Mesothelial cell of epicardium (in vitro differentiated cells): Measurements from ENCODE around the gene UBE2E1. TPM values are rescaled to one million over a fixed set of nuclear protein-coding genes. Genes with fewer than 3 reads are reported as not detected.
"Not testable (repeated sequence)": the region's sequence is repeated elsewhere in the genome, so short reads cannot be mapped to it uniquely, and the experiment has no call there.

Experiments
- DNase-seq, 2 experiments: peaks; one replicate each; pipeline ENCODE4 v3.0.0; 2021; ENCODE audit warnings: low spot score in 2 of 2; ENCODE audit not compliant: unreplicated experiment in 2 of 2
- H3K27ac Mint-ChIP-seq: 2 replicates; pipeline ENCODE4 v1.8.0; 2021; ENCODE audit warnings: mixed read lengths
- H3K27me3 Mint-ChIP-seq: 2 replicates; pipeline ENCODE4 v1.8.0; 2021; ENCODE audit warnings: low read depth, mixed read lengths
- H3K36me3 Mint-ChIP-seq: 2 replicates; pipeline ENCODE4 v1.8.0; 2021; ENCODE audit warnings: mixed read lengths
- H3K4me1 Mint-ChIP-seq: 2 replicates; pipeline ENCODE4 v1.8.0; 2021; ENCODE audit warnings: mixed read lengths
- H3K4me3 Mint-ChIP-seq: 2 replicates; pipeline ENCODE4 v1.8.0; 2021; ENCODE audit warnings: mild to moderate bottlenecking, moderate library complexity, mixed read lengths
- H3K9me3 Mint-ChIP-seq: 2 replicates; pipeline ENCODE4 v1.8.0; 2021; ENCODE audit warnings: mixed read lengths
- total RNA-seq: library from RNA; stranded (reverse); gene quantifications from 3 replicates; pipeline ENCODE4 v1.2.1, GENCODE V29; 2021
- TF ChIP-seq, protein P1 (sequence below): fragments of 200-600 bp; sonication (generic); IDR thresholded peaks from one replicate; pipeline ENCODE4 v1.5.0; 2021; ENCODE audit warnings: antibody characterized with exemption; ENCODE audit not compliant: unreplicated experiment

The UBE2E1 gene
- total RNA-seq, 1 donor from 2014 or later = 89.9 TPM

DNA sequence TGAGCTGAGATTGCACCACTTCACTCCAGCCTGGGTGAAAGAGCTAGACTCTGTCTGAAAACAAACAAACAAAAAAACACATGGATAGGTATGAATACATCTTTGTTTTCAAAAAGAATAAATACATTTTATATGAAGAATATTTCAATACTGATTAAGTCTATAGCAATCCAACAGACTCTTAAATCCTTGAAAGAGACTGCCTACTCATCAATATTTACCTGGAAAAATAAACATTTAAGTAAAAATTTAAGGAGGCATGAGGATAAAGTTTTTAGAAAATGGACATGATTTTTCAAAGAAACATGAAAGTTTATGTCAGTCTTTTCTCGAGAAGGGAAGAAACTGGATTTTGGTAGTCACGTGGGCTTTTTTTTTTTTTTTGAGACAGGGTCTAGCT lies 105.6 kb downstream of the UBE2E1 start:
- Mint-ChIP-seq H3K27ac (no peak overlapping the region), H3K4me1 (peaks cover 28% of the 10 kb centered on the region), H3K9me3 (no peaks in the 10 kb centered on the region), H3K27me3 (no peaks in the 10 kb centered on the region), H3K4me3 (no peak overlapping the region), H3K36me3 (peaks cover 10% of the 10 kb centered on the region)
- TF ChIP-seq, protein P1, sequence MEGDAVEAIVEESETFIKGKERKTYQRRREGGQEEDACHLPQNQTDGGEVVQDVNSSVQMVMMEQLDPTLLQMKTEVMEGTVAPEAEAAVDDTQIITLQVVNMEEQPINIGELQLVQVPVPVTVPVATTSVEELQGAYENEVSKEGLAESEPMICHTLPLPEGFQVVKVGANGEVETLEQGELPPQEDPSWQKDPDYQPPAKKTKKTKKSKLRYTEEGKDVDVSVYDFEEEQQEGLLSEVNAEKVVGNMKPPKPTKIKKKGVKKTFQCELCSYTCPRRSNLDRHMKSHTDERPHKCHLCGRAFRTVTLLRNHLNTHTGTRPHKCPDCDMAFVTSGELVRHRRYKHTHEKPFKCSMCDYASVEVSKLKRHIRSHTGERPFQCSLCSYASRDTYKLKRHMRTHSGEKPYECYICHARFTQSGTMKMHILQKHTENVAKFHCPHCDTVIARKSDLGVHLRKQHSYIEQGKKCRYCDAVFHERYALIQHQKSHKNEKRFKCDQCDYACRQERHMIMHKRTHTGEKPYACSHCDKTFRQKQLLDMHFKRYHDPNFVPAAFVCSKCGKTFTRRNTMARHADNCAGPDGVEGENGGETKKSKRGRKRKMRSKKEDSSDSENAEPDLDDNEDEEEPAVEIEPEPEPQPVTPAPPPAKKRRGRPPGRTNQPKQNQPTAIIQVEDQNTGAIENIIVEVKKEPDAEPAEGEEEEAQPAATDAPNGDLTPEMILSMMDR = no peak
- DNase-seq = no peak

DNA sequence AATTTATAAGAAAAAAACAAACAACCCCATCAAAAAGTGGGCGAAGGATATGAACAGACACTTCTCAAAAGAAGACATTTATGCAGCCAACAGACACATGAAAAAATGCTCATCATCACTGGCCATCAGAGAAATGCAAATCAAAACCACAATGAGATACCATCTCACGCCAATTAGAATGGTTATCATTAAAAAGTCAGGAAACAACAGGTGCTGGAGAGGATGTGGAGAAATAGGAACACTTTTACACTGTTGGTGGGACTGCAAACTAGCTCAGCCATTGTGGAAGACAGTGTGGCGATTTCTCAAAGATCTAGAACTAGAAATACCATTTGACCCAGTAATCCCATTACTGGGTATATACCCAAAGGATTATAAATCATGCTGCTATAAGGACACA lies 106.6 kb downstream of the UBE2E1 start:
- H3K4me1 Mint-ChIP-seq = peaks cover 28% of the 10 kb centered on the region
- not testable (repeated sequence) for H3K36me3 Mint-ChIP-seq, H3K27me3 Mint-ChIP-seq, H3K4me3 Mint-ChIP-seq, DNase-seq, H3K9me3 Mint-ChIP-seq, H3K27ac Mint-ChIP-seq

DNA sequence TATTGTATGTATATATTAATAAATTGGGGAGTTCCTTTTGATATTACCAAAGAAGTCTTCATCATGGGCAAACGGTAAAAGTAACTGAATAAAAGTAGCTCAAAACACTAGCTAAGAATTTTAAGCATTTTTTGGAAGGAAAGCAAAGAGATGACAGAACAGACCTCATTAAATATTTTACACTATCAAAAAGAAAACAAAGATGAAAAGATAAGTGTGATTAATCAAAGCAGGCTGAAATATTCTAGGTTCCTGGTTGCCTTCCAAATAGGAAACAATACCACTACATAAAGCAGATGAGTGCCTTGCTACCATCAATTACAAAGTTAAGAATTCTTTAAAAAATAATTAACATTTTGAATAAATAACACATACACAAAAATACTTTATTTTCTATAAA lies 107.4 kb downstream of the UBE2E1 start:
- H3K27ac Mint-ChIP-seq = no peak overlapping the region
- H3K9me3 Mint-ChIP-seq = no peaks in the 10 kb centered on the region
- H3K27me3 Mint-ChIP-seq = no peaks in the 10 kb centered on the region
- TF ChIP-seq, protein P1 = no peak
- H3K4me3 Mint-ChIP-seq = no peak overlapping the region
- H3K4me1 Mint-ChIP-seq = peaks cover 34% of the 10 kb centered on the region
- DNase-seq = no peak
- peaks cover 15% of the 10 kb centered on the region for H3K36me3 Mint-ChIP-seq

DNA sequence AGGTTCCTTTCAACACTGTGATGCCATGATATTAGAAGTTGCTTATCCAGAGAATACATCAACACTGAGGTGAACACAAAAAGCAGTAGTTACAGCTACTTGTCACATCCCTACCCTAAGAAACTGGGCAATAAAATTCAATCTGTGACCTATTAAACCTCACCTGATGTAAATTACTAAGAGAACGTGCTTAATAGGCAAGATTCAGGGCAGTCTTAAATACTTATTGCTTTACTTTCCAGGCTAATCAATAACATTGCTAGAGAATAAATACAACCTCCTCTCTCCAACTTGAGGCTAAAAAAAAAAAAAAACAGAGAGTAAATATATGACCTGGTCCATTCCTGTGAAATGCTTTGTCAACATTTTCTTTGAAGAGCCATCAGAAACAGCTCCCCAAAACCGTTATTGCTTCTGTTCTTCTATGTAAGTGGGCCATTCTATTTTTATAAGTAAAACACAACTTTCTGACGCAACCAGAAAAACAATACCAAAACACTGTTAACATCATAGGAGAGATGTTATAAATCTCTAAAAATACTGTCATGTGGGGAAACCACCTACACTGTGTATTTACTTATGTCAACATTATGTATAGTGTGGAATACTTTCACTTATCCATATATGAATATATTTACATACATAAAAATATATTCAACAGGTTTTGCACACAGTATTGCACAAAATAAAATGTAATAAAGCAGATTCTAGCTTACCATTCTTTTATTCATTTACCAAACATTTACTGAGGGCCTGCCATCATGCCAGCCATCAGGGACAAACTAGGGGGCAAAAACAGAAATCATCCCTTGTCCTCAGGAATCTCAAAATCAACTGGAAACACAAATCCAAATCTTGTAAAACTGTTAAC lies 108.4 kb downstream of the UBE2E1 start:
- Mint-ChIP-seq H3K4me3 (no peak overlapping the region), H3K27me3 (no peaks in the 10 kb centered on the region), H3K4me1 (peaks cover 43% of the 10 kb centered on the region), H3K36me3 (peaks cover 18% of the 10 kb centered on the region), H3K27ac (no peak overlapping the region), H3K9me3 (no peaks in the 10 kb centered on the region)
- no peak for DNase-seq
- TF ChIP-seq, protein P1 = no peak

DNA sequence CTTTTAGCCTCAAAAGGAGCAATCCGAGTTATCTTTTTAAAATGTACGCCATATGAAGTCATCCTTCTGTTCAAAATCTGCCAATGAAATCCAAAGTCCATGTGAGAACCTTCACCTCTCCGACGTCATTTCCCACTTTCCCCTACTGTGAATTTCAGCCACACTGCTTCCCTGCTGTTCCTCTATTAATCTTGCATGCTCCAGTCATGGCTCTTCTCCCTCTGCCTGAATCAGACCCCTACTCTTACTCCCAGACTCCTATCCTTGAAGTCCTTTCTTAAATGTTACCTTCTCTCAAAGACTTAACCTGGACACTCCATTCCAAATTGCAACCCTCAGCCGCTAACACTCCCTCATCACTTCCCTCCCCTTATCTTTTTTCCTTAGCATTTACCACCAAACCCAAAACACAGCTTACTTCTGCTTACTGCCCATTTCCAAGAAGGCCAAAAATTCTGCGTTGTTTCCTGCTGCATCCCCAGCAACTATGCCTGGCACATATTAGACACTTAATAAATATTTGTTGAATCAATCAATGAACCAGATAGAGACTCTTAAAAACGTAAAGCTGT lies 109.9 kb downstream of the UBE2E1 start:
- H3K9me3 Mint-ChIP-seq = no peaks in the 10 kb centered on the region
- H3K4me1 Mint-ChIP-seq = peaks cover 57% of the 10 kb centered on the region
- DNase-seq = no peak
- H3K27me3 Mint-ChIP-seq = no peaks in the 10 kb centered on the region
- peak overlapping the region; percentile 100 for H3K4me3 Mint-ChIP-seq
- TF ChIP-seq, protein P1 = no peak
- peak overlapping the region; percentile 97 for H3K27ac Mint-ChIP-seq
- H3K36me3 Mint-ChIP-seq = peaks cover 25% of the 10 kb centered on the region

DNA sequence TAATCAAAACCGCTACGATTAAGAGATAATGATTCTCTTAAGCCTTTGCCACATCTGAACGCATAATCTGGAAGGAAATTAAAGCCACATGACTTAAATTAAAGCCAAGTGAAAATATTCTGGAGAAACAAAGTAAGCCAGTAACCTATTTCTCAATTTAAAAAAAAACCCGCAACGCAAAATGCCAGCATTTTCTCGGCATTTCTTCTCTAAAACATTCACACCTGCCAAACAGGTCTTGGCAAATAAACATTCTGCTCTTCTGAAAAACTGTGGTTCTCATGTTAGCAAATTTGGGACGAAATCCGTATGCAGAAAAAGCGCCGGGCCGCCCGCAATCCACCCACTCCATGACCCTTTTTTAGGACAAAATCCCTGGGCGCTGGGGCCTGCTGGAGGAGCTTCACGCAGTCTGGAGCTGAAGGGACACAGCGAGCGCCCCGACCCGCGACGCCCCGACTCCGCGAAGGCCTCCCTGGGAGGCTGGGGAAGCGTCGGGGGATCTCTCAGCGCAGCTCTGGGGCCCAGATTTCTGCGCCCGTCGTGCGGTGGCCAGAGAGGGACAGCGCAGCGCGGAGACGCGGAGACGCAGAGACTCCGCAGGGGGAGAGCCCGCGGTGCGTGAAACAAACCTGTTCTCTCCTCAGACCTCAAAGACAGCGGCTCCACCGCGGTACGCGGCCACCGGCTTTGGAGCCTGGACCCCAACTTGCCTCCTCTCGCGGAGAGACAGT lies 110.6 kb downstream of the UBE2E1 start:
- H3K4me3 Mint-ChIP-seq = peak overlapping the region; percentile 100
- H3K27me3 Mint-ChIP-seq = no peaks in the 10 kb centered on the region
- peak in 1 of 2 experiments; percentile 35 for DNase-seq
- TF ChIP-seq, protein P1 = no peak
- peak overlapping the region; percentile 97 for H3K27ac Mint-ChIP-seq
- peaks cover 23% of the 10 kb centered on the region for H3K36me3 Mint-ChIP-seq
- no peaks in the 10 kb centered on the region for H3K9me3 Mint-ChIP-seq
- H3K4me1 Mint-ChIP-seq = peaks cover 57% of the 10 kb centered on the region
